A549 treated with AZD2906 at 1 μM for 4 hours (cell line): ENCODE data around the gene IFNA16. TPM values are rescaled to one million over a fixed set of nuclear protein-coding genes. Genes with fewer than 3 reads are reported as not detected.

ENCODE experiments used
- total RNA-seq: library from RNA; stranded (reverse); fragments of 200-300 nt; extraction: Qiagen RNA extraction; gene quantifications from 5 replicates; pipeline ENCODE4 v1.2.3, GENCODE V29; 2022

Gene IFNA16
- not detected in 5 replicates for total RNA-seq

GRCh38 chr9:21217211-21217610 is at the start of gene IFNA16:
Gene IFNA16 (minus strand): TSS chr9:21217311. CDS start chr9:21217305, 6 bp downstream.

GRCh38 chr9:21239911-21240310 is 22.8 kb upstream of the IFNA16 start, which contains the start of gene IFNA14:
Gene IFNA14 (minus strand): TSS chr9:21240005. CDS start chr9:21239935, 70 bp downstream.

GRCh38 chr9:21228122-21228521 is 11.0 kb upstream of the IFNA16 start, which contains the start of gene IFNA17:
Gene IFNA17 (minus strand): TSS chr9:21228222. CDS start chr9:21228173, 49 bp downstream.

GRCh38 chr9:21207043-21207442 is 10.1 kb downstream of the IFNA16 start, which contains the start of gene IFNA10:
Gene IFNA10 (minus strand): TSS chr9:21207143. CDS start chr9:21207097, 46 bp downstream.

GRCh38 chr9:21202105-21202504 is 15.0 kb downstream of the IFNA16 start, which contains the start of gene IFNA7:
Gene IFNA7 (minus strand): TSS chr9:21202205. CDS start chr9:21202165, 40 bp downstream.

GRCh38 chr9:21187487-21187886 is 29.6 kb downstream of the IFNA16 start, which contains the start of gene IFNA4:
Gene IFNA4 (minus strand): TSS chr9:21187587. CDS start chr9:21187531, 56 bp downstream.

GRCh38 chr9:21166560-21166959 is 50.6 kb downstream of the IFNA16 start, which contains the start of gene IFNA21:
Gene IFNA21 (minus strand): TSS chr9:21166660. CDS start chr9:21166612, 48 bp downstream.

Other genes with a start within 250 kb of the IFNA16 start
- 0.84 to 1.1 TPM (median 1.0 TPM) in 5 replicates for gene HACD4, start 185.7 kb downstream of the IFNA16 start, total RNA-seq
- not detected in 5 replicates for gene IFNB1, start 139.4 kb downstream of the IFNA16 start, total RNA-seq
- not detected in 5 replicates for gene IFNW1, start 75.5 kb downstream of the IFNA16 start, total RNA-seq
- gene IFNA21, start 50.7 kb downstream of the IFNA16 start, total RNA-seq: not detected in 5 replicates
- not detected in 5 replicates for gene IFNA4, start 29.7 kb downstream of the IFNA16 start, total RNA-seq
- gene IFNA7, start 15.1 kb downstream of the IFNA16 start, total RNA-seq: not detected in 5 replicates
- not detected in 5 replicates for gene IFNA10, start 10.2 kb downstream of the IFNA16 start, total RNA-seq
- not detected in 5 replicates for gene IFNA17, start 10.9 kb upstream of the IFNA16 start, total RNA-seq
- not detected in 5 replicates for gene IFNA14, start 22.7 kb upstream of the IFNA16 start, total RNA-seq
- gene IFNA5, start 88.0 kb upstream of the IFNA16 start, total RNA-seq: not detected in 5 replicates
- gene KLHL9, start 118.1 kb upstream of the IFNA16 start, total RNA-seq: 15.3 to 20.3 TPM (median 18.6 TPM) in 5 replicates
- gene IFNA6, start 133.6 kb upstream of the IFNA16 start, total RNA-seq: not detected in 5 replicates
- not detected in 5 replicates for gene IFNA13, start 150.7 kb upstream of the IFNA16 start, total RNA-seq
- not detected in 5 replicates for gene IFNA2, start 168.1 kb upstream of the IFNA16 start, total RNA-seq
- gene IFNA8, start 191.8 kb upstream of the IFNA16 start, total RNA-seq: not detected in 5 replicates
- not detected in 5 replicates for gene IFNA1, start 223.1 kb upstream of the IFNA16 start, total RNA-seq